Stomach (tissue), 4 donors: Measurements from ENCODE around the gene IDH1.

Experiments
- CTCF ChIP-seq, 7 experiments: fragments of 450-650 bp in 4 of 7; fragments of 200-600 bp in 3 of 7; sonication (generic) in 3 of 7; IDR thresholded peaks; one replicate each; pipeline ENCODE4 v1.5.1; 2016 to 2019; ENCODE audit warnings: antibody characterized with exemption in 7 of 7, control low read depth in 2 of 7, mild to moderate bottlenecking in 1 of 7
- EP300 ChIP-seq: sonication (generic); formaldehyde crosslinking; IDR thresholded peaks from one replicate; pipeline ENCODE4 v1.6.1; 2017; ENCODE audit warnings: antibody characterized with exemption
- POLR2A ChIP-seq, 4 donors: fragments of 450-650 bp; IDR thresholded peaks; one replicate each; pipeline ENCODE4 v1.6.1; 2016; ENCODE audit warnings: antibody characterized with exemption in 4 of 4, control low read depth in 2 of 4, mild to moderate bottlenecking in 1 of 4, moderate library complexity in 1 of 4

- TF ChIP-seq CTCF (IDR thresholded peaks at IDR 0.05) (peak in 4 of 7 experiments; percentile 6 to 41 (median 33)), POLR2A (IDR thresholded peaks at IDR 0.05) (peak in 1 of 4 donors; percentile 52), EP300 (no peak)
Measured at GRCh38 chr2:208254871-208255556, at the start of gene IDH1.
